HG02798 (cell line): Measurements from ENCODE around the gene LILRB4.
"Not testable (repeated sequence)": the region's sequence is repeated elsewhere in the genome, so short reads cannot be mapped to it uniquely, and the experiment has no call there.

Source experiments
- ATAC-seq: cut with Tn5 transposase; IDR thresholded peaks from one replicate; pipeline ENCODE4 v1.9.1; 2021; ENCODE audit warnings: mild to moderate bottlenecking; ENCODE audit not compliant: unreplicated experiment, poor library complexity

The LILRB4 gene

DNA sequence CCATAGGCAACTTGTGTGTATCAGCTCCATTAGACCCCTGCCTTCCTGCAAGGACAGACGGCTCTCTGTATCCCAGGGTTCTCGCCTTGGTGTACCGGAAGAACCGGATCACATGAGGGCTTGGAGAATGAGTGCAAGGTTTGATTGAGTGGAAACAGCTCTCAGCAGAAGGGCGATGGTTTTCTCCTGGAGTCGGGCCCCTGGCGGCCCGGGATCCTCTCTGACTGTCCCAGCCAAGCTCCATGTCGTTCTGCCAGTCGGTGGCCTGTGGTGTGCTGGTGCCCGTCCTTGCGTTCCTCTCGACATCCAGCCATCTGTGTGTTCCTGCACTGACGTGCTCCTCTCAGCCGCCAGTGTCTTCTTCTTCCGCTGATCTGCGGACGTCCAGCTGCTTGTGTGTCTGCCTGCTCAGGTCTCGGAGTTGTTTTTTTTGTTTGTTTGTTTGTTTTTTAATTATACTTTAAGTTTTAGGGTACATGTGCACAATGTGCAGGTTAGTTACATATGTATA lies 16.4 kb upstream of the LILRB4 start:
- no peak for ATAC-seq

DNA sequence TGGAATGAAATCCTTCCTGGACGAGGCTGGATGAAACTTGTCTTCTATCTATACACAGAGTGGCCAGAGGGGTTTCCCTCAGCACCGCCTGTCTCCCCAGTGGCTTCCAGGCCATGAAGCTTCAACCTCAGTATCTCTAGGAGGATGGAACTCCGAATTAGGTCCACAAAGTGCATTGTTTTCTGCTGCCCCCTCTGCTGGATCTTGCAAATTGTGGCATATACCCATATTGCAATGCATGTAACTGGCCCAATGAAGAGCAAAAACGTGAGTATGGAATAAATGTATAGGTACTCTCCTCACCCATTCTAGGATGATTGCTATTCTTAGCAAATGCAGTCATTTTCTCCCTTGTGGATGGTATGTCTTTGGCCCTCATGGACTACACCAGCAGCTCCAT lies 14.7 kb upstream of the LILRB4 start:
- ATAC-seq, result no peak

DNA sequence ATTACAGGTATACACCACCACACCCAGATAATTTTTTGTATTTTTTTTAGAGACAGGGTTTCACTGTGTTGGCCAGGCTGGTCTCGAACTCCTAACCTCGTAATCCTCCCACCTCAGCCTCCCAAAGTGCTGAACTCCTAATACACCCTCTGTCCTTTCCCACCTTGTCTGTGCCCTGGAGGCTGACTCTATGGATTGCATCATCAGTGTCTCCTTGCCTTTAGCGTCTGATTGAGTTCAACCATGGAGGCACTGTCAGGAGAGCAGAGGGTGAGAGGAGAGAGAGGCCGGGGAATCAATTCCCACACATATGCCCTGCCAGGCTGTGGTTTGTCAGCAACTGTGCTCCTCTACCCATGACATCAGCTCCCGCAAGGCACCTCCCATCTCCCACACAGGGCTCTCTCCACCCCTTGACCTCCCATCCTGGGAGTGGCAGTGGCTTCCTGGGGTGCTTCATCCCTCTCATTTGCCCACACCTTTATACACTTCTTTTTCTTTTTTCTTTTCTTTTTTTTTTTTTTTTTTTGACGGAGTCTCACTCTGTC lies 12.6 kb upstream of the LILRB4 start:
- no peak for ATAC-seq

DNA sequence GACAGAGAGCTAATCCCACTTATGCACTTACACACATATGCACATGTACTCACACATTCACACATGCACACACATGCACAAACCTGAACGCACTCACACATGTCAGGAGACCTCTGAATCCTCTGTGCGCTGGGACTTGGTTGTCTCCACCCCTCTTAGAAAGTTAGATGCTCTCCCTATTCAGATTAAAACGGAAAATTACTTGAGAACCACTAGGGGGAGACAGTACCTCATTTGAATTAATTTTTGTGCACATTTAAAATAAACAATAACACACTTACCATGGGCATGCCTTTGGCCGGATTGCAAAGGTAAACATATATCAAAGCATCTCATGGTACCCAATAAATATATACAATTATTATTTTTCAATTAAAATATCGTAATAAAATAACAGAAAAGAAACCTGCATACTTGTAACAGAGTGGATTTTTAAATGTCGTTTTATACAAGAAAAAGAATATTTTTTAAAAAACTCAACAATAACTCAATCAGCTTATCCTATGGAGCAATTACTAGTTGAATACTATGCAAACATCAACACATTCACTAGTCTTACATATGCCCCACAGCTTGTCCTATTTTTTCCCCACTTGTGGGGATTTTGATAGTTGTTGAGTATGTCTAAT lies 9.5 kb upstream of the LILRB4 start:
- ATAC-seq, result no peak

DNA sequence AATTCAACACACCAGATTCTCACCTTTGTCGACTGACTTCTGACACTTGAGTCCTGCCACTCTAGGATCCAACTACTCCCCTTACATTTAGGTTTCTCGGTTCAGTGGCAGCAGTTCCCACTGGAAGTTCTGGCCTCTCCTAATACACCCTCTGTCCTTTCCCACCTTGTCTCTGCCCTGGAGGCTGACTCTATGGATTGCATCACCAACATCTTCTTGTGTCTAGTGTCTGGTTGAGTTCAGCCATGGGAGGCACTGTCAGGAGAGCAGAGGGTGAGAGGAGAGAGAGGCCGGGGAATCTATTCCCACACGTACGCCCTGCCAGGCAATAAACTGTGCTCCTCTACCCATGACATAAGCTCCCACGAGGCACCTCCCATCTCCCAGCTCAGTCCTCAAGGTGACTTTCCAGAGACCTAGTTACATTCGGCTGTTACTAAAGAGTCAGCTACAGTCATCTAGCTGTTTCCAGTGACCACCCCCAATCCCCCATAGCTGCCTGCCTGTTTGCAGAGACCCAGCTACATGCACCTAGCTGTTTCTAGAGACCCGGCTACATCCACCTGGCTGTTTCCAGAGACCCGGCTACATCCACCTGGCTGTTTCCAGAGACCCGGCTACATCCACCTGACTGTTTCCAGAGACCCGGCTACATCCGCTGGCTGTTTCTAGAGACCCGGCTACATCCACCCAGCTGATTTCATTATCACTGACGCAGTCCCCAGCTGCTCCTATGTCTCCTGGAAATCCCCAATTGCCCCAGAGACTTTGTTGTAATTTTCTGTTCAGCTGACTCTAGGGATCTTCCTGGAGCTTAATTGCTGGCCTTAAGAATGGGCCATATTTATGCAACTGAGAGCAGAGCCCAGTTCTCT lies 8.1 kb upstream of the LILRB4 start:
- no peak for ATAC-seq

DNA sequence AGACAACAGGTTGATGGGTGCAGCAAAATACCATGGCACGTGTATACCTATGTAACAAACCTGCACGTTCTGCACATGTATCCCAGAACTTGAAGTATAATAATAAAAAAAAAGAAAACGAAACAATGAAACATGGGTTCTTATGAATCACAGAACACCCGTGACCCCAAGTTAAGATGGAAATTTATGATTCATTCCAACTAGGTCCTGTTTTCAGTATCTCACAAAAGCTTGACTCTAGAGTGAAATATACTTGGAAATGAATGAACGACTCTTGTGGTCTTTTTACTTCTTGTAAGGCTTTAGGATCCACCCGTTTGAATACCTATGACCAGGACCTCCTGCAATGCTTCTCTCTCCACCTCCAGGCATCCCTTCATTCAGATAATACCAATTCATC lies 3.5 kb upstream of the LILRB4 start:
- ATAC-seq, result no peak

DNA sequence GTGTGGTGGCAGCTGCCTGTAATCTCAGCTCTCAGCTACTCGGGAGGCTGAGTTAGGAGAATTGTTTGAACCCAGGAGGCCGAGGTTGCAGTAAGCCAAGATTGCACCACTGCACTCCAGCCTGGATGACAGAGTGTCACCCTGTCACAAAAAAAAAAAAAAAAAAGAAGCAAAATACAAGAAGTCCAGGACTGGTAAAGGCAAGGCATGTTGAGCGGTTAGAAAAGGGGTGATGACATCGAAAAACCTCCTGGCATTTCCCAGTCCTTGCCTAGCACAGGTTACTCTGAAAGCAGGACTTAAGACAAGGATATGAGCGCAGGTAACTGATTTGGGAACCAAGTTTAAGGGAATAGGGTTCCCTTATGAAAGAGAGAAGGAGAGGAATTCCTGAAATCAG lies 2.5 kb upstream of the LILRB4 start:
- no peak for ATAC-seq

DNA sequence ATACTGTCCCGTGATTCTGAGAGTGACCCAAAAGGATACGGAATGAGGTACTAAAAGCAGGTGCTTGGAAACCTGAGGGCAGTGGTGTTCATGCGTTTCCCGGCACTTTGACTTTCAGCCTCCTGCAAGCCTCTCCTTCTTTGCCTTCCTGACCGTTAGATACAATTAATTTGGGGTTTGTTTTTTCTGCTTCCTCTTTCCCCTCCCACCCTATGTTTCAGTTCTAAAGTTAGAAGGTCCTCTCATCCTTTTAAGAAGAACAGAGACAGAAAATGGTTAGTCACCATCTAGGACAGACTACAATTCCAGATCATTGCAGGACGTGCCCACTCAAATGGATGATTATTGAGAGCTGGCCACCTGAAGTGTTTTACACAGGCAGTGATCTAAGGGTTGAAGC lies 1.8 kb upstream of the LILRB4 start:
- no peak for ATAC-seq

DNA sequence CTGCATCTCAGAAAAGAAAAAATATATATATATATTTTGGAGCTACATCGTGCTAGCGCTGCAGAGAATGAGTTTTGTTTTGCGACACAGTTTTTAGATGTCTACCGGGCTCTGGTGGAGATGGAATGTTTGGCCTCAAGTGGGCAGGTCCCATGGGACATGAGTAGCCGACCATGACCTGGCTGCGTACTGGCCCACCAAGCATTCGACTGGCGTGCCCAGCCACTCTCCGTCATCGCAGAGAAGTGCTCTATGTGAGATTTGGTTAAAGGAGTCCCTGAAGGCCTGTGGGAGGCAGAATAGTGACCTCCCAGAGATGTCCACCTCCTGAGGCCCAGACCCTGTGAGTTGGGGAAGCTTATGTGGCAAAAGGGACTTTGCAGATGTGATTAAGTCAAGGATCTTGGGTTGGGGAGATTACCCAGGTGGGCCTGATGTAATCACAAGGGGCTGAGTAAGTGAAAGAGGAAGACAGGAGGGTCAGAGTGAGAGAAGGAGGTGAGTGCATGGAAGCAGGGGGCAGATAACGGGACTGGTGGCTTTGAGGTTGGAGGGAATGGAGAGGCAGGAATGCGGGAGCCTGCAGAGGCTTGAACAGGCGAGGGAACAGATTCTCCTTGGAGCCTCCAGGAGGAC lies 821 bp upstream of the LILRB4 start:
- no peak for ATAC-seq

DNA sequence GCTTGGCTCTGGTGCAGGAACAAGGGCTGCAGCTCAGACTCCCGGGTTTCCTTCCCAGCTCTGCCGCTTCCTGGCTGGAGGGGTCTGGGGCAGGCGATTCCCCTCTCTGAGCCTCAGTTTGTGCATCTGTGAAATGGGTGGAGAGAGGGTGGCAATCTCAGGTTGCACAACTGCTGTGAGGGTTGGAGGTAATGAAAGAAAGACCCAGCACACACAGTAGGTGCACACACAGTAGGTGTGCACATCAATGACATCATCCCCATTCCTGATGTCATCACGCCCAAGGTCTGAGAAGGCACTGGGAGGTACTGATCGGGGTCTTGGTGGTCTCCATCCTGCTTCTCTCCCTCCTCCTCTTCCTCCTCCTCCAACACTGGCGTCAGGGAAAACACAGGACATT lies 2.7 kb downstream of the LILRB4 start:
- ATAC-seq, result no peak

DNA sequence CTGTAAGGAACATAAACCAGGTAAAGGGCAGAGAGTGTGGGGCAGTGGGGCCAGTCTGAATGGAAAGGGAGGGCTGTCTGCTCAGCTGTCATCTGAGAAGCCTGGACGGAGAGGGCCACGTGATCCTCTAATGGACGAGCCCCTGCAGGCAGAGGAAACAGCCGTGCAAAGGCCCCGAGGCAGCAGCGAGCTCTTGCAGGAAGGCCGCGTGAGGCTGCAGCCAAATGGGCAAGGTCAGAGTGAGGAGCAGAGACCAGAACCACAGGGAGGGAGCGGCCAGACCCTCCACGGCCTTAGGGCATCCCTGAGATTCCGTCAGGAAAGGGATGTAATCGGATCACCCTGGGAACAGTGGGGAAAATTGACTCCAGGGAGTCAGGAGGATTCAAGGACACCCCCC lies 4.4 kb downstream of the LILRB4 start:
- no peak for ATAC-seq

DNA sequence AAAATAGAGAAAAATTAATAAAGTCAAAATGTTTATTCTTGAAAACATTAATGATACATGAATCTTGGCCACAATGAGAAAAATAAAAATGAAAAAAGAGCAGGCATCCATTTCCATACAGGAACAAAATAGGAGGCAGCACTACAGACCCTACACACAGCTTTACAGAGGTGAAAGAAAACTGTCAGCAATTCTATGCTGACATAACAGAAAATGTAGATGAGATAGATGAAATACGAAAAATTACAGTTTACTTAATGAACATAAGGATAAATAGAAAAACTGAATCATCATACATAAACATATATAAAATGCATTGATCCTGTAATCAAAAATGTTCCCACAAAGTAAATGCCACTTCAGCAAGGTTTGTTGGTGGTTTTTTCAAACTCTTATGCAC lies 5.6 kb downstream of the LILRB4 start:
- no peak for ATAC-seq

DNA sequence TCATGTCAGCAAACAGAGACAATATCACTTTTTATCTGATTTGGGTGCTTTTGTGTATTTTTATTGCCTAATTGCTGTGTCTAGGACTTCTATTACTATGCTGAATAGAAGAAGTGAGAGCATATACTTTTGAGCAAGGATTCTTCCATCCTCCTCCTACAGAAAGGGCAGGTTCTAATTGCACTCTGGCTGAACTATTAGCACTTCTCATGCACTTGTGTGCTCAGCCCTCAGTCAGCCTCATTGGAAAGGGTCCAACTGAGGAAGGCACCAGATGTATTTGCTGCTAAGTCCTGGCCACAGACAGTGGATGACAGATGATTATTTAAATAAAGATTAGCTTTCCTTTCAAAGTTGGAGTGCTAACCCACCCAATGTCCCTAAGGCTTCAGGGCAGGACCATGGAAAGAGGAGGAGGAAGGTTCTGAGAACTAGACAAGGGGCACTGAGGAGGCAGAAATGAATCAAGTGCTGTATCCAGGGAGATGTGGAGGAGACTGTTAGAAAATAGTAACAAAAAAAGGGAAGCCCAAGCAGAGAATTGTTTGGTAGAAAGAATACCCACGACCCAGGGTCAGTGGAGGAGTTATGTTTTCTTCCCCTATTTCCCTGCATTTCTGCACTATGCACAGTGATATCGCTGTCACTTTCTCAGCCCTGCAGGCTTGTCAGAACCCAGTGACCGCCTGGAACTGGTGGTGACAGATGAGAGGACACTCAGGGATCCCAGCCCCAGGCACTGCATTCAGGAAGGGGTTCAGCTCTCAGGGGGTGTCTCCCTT lies 8.0 kb downstream of the LILRB4 start:
- ATAC-seq, result no peak

DNA sequence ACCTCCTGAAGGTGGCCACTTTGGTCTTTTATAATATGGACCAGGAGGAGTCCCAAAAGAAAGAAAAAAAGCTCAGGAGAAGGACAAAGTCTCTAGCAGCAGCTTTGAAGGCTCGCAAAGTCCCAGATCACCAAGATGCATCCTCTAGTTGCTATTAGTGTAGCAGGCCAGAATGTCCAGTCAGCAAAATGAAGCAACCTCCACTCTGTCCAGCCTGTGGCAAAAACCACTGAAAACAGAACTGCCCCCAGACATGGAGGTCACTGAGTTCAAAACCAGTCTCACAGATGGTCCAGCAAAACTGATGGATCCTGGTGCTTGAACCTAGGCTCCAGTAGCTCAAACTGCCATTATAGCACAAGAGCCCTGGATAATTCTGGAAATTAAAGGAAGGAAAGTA lies 10.4 kb downstream of the LILRB4 start:
- no peak for ATAC-seq

DNA sequence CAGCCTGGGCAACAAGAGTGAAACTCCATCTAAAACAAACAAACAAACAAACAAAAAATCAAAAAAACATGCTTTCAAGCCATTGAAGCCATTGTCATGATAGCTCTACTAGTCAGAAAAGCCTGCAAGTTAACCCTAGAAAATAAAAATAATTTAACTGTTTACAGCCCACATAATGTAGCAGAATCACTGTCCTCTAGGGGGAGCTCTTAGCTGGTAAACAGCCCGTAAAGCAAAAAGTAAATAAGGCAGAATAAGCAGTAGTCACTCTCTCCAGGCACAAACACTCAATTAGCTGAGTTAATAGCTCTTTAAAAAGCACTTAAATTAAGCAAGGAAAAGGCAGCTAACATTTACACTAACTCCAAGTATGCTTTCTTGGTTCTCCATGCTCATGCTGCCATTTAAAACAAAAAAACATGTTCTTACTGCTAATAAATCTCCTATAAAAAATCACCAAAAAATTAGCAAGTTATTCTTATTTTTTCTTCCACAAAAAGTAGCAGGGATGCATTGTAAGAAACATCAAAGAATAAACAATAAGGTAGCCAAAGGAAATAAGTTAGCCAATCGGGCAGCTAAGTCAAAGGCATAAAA lies 11.3 kb downstream of the LILRB4 start:
- ATAC-seq, result no peak

DNA sequence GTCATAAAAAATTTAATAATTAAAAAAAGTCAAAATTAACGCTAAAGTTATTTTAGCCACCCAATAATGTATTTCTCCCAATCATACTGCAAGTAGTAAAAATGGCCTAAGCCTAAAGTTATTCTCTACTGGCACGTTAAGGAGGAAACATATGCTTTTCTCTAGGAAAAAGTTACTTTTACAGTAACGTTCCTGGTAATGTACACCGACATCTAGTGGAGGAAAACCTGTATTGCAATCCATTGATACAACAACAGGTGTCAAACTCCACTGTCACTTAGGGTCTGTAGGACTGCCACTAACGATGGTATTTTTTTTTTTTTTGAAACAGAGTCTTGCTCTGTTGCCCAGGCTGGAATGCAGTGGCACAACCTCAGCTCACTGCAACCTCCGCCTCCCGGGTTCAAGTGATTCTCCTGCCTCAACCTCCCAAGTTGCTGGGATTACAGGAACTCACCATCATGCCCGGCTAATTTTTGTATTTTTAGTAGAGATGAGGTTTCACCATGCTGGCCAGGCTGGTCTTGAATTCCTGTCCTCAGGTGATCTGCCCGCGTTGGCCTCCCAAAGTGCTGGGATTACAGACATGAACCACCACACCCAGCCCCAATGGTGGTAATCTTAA lies 13.5 kb downstream of the LILRB4 start:
- ATAC-seq, result not testable (repeated sequence)

DNA sequence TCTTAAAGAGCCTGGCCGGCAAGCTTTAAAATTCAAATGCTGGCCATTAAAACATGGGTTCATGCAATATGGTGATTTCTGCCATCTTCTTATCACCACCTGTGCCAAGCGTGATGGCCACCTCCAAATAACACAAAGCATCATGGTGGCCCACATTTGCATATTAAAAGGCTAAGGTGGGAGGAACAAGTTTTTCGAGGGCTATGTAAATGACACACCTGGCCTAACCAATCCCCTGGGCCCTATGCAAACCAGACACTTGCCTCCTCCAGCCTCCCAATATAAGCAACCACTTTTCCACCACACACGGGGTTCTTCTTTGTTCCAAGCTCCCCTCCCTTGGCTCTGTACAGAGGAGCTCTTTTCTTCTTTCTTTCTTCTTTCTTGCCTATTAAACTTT lies 14.4 kb downstream of the LILRB4 start:
- no peak for ATAC-seq

DNA sequence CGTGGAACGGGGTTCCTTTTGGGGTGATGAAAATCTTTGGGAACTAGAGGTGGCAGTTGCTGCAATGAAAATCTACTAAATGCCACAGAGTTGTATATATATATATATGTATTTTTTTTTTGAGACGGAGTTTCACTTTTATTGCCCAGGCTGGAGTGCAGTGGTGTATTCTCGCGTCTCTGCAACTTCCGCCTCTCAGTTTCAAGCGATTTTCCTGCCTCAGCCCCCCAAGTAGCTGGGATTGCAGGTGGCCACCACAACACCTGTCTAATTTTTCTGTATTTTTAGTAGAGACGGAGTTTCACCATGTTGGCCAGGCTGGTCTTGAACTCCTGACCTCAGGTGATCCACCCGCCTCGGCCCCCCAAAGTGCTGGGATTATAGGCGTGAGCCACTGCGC lies 18.8 kb downstream of the LILRB4 start:
- not testable (repeated sequence) for ATAC-seq

DNA sequence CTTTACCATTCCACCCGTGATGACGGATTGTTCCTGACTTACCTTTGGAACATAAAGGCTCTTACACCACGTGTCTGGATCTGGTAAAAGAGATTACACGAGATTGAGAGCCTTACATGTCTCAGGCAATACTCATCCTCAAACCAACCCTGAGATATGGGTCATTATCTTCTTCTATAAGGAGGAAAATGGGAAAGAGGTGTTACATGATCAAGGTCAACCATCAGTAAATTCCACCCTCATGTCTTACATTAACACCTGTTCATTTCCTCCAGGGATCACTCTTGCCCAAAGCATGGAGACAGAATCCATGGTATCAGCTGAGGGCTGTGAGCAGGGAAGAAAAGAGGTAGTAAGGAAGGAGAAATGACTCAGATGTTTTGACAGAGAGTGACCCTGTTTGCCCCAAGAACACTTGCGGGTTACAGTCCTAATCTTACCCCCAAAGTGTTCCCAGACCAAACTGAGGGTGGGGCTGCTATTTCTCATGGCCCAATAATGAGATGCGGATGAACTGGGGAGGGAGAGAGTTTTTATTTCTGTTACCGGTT lies 19.6 kb downstream of the LILRB4 start:
- no peak for ATAC-seq
